ENCODE measurements around the gene MED8. TPM values are rescaled to one million over a fixed set of nuclear protein-coding genes. Genes with fewer than 3 reads are reported as not detected.

MED8 gene
- total and polyA plus RNA-seq, 2 of the 13 experiments (the other 11 are each of a cell fraction or from before 2014, with no cell fraction given): 16.9 to 77.4 TPM

DNA sequence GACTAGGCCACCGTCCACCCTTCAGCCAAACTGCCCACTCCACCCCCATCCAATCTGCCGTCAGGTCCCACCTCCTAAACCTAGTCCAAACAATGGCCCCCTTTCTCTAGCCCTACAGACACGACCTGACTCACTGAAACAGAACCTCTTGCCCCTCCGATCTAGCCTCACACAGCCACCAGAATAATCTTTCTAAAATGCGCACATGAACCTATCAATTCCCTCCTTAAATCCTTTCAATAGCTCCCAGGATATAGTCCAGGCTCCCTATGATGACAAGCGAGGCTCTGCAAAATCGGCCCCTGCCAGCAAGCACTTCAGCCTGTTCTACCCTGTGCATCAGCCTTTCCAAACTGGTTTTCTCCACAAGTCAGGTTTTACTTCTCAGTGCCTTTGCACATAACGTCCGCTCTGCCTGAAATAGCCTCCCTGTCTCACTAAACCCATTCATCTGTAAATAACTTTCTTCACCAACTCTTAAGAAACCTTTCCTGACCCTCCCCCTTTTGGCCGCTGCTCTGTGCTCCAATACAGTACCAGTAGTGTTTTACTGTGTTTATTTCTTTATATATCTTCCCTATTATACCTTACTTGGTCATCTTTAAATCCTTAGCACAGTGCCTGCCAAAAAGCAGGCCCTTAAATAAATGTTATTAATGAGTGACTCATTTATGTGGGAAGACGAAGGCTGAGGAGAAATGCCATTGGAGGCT lies 39.9 kb downstream of the MED8 start (continued):
- TF ChIP-seq MTA1 (CRISPR knock-in tag; IDR thresholded peaks at IDR 0.05; ENCODE audit: borderline replicate concordance) (0 out of 2 replicates have a peak, but pooled peaks have one; percentile 4), GATA4 (IDR thresholded peaks at IDR 0.05; ENCODE audit: borderline replicate concordance, low read depth) (no peak; the same call in 1 of the 2 replicates), POLR2AphosphoS5 (IDR thresholded peaks at IDR 0.05; ENCODE audit: low read depth, low read length) (0 out of 2 replicates have a peak, but pooled peaks have one; percentile 12), KMT2B (CRISPR knock-in tag; IDR thresholded peaks at IDR 0.05) (peak; percentile 7; the same call in 1 of the 2 replicates), ZNF264 (CRISPR knock-in tag; IDR thresholded peaks at IDR 0.05) (no peak), MED8 (CRISPR knock-in tag; IDR thresholded peaks at IDR 0.05; ENCODE audit: insufficient replicate concordance) (no peak), ZFP37 (CRISPR knock-in tag; IDR thresholded peaks at IDR 0.05; ENCODE audit: borderline replicate concordance) (no peak), REPIN1 (CRISPR knock-in tag; IDR thresholded peaks at IDR 0.05; ENCODE audit: borderline replicate concordance, low read depth) (no peak), ZNF652 (CRISPR knock-in tag; IDR thresholded peaks at IDR 0.05; ENCODE audit: borderline replicate concordance, low read depth) (no peak), SALL1 (CRISPR knock-in tag; IDR thresholded peaks at IDR 0.05) (no peak), ZNF546 (CRISPR knock-in tag; conservative IDR thresholded peaks at IDR 0.05) (no peak), RARG (CRISPR knock-in tag; IDR thresholded peaks at IDR 0.05; ENCODE audit: low read depth) (no peak), FOXA1 (IDR thresholded peaks at IDR 0.05) (no peak), FOXA1 (CRISPR knock-in tag; IDR thresholded peaks at IDR 0.05) (no peak), ZFP91 (CRISPR knock-in tag; IDR thresholded peaks at IDR 0.05; ENCODE audit: borderline replicate concordance) (0 out of 2 replicates have a peak, but pooled peaks have one; percentile 1), DMAP1 (CRISPR knock-in tag; IDR thresholded peaks at IDR 0.05) (peak; percentile 10; the same call in 1 of the 2 replicates), MEF2D (CRISPR knock-in tag; IDR thresholded peaks at IDR 0.05) (0 out of 2 replicates have a peak, but pooled peaks have one; percentile 27), ZNF501 (CRISPR knock-in tag; IDR thresholded peaks at IDR 0.05) (no peak)
- TF ChIP-seq, protein P1, sequence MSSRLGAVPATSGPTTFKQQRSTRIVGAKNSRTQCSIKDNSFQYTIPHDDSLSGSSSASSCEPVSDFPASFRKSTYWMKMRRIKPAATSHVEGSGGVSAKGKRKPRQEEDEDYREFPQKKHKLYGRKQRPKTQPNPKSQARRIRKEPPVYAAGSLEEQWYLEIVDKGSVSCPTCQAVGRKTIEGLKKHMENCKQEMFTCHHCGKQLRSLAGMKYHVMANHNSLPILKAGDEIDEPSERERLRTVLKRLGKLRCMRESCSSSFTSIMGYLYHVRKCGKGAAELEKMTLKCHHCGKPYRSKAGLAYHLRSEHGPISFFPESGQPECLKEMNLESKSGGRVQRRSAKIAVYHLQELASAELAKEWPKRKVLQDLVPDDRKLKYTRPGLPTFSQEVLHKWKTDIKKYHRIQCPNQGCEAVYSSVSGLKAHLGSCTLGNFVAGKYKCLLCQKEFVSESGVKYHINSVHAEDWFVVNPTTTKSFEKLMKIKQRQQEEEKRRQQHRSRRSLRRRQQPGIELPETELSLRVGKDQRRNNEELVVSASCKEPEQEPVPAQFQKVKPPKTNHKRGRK (CRISPR knock-in tag; IDR thresholded peaks at IDR 0.05): no peak
- TF ChIP-seq, protein P2, sequence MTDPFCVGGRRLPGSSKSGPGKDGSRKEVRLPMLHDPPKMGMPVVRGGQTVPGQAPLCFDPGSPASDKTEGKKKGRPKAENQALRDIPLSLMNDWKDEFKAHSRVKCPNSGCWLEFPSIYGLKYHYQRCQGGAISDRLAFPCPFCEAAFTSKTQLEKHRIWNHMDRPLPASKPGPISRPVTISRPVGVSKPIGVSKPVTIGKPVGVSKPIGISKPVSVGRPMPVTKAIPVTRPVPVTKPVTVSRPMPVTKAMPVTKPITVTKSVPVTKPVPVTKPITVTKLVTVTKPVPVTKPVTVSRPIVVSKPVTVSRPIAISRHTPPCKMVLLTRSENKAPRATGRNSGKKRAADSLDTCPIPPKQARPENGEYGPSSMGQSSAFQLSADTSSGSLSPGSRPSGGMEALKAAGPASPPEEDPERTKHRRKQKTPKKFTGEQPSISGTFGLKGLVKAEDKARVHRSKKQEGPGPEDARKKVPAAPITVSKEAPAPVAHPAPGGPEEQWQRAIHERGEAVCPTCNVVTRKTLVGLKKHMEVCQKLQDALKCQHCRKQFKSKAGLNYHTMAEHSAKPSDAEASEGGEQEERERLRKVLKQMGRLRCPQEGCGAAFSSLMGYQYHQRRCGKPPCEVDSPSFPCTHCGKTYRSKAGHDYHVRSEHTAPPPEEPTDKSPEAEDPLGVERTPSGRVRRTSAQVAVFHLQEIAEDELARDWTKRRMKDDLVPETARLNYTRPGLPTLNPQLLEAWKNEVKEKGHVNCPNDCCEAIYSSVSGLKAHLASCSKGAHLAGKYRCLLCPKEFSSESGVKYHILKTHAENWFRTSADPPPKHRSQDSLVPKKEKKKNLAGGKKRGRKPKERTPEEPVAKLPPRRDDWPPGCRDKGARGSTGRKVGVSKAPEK (CRISPR knock-in tag; IDR thresholded peaks at IDR 0.05; ENCODE audit: borderline replicate concordance): no peak
- TF ChIP-seq, protein P3, sequence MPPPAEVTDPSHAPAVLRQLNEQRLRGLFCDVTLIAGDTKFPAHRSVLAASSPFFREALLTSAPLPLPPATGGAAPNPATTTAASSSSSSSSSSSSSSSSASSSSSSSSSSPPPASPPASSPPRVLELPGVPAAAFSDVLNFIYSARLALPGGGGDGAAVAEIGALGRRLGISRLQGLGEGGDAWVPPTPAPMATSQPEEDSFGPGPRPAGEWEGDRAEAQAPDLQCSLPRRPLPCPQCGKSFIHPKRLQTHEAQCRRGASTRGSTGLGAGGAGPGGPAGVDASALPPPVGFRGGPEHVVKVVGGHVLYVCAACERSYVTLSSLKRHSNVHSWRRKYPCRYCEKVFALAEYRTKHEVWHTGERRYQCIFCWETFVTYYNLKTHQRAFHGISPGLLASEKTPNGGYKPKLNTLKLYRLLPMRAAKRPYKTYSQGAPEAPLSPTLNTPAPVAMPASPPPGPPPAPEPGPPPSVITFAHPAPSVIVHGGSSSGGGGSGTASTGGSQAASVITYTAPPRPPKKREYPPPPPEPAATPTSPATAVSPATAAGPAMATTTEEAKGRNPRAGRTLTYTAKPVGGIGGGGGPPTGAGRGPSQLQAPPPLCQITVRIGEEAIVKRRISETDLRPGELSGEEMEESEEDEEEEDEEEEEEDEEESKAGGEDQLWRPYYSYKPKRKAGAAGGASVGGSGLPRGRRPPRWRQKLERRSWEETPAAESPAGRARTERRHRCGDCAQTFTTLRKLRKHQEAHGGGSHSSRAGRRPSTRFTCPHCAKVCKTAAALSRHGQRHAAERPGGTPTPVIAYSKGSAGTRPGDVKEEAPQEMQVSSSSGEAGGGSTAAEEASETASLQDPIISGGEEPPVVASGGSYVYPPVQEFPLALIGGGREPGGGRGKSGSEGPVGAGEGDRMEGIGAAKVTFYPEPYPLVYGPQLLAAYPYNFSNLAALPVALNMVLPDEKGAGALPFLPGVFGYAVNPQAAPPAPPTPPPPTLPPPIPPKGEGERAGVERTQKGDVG (CRISPR knock-in tag; IDR thresholded peaks at IDR 0.05; ENCODE audit: borderline replicate concordance): no peak

Data from HepG2 (cell line).